NCI-H2196 (cell line): ENCODE data around the gene GPR3.

Experiments used
- DNase-seq: peaks from one replicate; lab custom pipeline; 2025; ENCODE audit not compliant: unreplicated experiment; lab: John Stamatoyannopoulos, UW

The GPR3 gene, protein sequence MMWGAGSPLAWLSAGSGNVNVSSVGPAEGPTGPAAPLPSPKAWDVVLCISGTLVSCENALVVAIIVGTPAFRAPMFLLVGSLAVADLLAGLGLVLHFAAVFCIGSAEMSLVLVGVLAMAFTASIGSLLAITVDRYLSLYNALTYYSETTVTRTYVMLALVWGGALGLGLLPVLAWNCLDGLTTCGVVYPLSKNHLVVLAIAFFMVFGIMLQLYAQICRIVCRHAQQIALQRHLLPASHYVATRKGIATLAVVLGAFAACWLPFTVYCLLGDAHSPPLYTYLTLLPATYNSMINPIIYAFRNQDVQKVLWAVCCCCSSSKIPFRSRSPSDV

DNA sequence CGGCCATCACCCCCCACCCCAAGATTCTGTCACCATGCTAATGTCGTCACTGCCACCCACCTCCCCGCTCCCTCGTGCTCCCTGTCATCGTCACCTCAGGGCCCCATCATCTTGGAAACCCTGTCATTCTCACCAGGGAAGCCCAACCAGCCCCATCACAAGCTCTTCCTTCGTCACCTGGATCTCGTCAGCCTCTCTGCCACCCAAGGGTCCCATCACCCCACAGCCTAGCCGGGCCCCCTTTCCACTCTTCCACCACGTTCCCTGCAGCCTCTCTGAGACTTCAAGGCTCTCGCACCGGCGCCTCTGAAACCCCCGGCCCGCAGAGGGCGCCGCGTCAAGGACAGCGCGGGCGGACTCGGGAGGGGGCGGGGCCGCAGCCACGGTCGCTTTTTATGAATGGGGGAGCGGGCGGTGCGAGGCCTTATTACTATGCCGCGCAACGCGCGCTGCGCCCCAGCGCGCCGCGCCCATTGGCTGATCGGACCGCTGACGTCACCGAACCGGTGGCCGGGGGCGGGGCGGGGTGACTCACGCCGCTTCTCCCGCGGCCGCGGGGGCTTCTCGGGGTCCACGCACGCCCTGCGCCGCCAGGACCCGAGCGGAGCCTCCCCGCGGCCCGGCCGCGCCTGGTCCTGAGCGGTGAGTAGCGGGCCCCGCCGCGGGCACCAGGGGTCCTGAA is at the start of gene GPR3:
Gene GPR3, plus strand, starts transcription at position 527 of the 682 bp plus-strand sequence. CDS start 1,177 bp downstream, outside the sequence.
- peak; percentile 94 for DNase-seq

DNA sequence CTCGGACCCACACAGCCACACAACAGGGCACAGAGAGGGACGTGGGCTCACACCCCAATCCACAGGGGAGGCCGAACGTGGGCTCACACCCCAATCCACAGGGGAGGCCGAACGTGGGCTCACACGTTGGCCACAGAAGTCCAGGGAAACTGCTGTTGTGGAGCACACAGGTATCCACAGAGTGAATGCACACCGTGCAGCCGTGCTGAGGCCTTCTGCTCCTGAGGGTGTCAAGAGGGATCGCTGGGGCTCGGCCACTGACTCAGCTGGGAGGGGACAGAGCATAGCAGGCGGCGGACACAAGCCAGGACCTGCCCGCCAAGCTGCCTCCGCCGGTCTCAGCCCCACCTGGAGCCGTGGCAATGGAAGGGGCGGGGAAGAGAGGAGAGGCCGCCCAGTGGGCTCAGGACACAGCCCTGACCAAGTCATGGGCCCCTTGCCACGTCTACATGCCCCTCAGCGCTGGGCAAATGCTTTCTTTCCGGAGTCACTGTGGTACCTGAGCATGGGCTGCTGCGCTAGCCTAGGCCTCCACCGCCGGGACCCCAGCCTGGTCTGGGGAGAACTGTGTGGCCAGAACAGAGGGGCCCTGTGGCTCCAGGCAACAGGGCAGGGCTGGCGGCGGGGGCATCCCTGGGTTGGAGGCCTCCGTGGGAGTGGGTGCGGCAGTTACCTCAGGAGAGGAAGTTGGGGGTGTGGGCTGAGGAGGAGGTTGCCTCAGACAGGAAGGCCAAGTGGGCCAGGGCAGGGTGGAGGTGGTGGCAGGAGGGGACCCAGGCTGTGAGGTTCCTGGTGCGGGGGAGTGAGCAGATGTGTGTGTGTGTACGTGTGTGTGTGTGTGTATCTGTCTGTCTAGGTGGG is 49.4 kb upstream of the GPR3 start:
- DNase-seq, result peak; percentile 77

DNA sequence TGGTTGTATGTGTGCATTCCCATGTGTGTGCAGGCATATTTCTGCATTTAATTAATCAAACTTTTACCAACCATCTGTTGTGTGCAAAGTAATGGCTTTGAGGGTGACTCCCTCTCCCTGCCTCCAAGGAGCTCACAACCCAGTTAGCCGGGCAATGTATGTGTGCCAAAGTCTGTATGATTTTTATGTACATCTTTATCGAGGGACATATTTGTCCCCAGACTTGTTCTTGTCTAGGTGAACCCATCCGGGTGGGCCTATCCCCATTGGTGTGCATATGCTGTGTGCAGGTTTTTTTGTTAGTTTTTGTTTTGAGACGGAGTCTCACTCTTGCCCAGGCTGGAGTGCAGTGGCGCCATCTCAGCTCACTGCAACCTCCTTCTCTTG is 48.8 kb upstream of the GPR3 start:
- DNase-seq, result no peak

DNA sequence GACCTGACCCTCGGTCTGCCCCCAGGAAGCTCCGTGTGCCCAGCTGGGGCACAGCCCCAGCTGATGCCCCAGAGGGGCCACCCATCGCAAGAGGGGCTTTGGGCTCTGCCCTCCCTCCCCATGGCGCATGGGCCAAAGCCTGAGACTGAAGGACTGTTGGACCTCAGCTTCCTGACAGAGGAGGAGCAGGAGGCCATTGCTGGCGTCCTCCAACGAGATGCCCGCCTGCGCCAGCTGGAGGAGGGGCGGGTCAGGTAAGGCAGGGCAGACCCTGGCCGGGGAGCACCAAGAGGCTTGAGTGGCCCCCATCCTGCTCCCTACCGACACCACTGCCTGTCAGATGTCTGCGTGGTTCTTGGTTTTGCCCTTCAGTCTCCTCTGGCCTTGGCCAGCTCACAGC is 47.1 kb upstream of the GPR3 start:
- no peak for DNase-seq

DNA sequence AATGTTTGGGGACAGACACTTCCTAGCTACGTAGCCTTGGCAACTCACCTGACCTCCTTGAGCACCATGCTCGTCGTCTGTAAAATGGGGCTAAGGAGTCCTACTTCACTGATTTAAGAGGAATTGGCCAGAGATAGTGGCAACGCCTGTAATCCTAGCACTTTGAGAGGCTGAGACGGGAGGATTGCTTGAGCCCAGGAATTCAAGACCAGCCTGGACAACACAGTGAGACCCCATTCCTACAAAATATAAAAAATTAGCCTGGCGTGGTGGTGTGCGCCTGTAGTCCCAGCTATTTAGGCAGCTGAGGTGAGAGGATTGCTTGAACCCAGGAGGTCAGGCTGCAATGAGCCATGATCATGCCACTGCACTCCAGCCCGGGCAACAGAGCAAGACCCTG is 46.1 kb upstream of the GPR3 start:
- DNase-seq, result no peak

DNA sequence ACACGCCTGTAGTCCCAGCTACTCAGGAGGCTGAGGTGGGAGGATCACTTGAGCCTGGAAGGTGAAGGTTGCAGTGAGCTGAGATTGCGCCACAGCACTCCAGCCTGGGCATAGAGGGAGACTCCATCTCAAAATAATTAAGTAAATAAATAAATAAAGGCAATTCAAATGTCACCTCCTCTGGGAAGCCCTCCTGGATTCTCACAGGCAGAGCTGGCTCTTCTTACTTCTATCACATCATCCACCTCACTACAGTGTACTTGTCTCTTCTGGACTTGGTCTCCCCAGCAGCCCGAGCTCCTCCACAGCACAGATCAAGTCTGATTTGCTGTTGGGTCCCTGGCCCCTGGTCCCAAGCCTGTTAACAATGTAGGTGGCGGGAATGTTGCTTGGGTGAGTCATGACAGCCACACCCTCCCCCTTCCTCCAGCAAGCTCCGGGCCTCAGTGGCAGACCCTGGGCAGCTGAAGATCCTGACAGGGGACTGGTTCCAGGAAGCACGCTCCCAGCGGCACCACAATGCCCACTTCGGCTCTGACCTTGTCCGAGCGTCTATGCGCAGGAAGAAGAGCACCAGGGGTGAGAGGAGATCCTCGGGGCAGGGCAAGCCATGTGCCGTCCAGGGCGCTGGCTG is 45.3 kb upstream of the GPR3 start:
- no peak for DNase-seq

DNA sequence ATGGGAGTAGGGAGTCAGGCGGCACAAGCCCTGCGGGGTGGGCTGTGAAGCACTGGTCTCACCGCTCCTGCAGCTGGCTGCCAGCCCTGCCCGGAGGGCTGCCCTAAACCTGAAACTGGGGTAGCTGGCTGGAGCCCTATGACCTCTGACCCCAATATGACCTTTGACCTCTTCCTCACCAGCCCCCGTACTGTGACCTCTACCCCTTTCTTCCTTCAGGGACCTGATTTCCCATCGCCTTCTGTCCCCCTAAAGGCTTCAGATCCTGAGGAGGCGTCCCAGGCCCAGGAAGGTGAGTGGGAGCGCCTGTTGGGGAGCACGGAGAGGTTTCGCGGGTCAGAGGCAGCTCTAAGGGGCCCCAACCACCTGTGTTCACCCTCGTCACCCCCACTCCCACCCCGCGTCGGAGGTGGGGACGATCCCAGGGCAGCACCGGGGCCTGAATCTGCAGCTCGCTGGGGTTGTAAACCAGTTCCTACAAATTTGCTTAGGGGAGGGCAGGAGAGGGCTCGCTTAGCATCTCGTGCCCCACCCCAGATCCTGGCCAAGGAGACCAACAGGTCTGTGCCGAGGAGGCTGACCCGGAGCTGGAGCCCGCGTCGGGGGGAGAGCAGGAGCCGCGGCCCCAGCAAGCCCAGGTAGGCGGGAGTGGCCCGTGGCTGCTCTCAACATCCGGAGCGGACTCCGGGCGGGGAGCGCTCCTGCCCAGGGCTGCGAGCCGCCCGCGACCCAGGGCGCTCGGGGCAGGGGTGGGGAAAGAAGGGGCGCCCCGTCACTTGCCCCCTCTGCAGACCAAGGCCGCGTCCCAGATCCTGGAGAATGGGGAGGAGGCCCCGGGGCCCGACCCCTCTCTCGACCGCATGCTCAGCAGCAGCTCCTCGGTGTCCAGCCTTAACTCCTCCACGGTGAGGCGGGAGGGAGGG is 43.3 kb upstream of the GPR3 start:
- DNase-seq, result peak; percentile 88

DNA sequence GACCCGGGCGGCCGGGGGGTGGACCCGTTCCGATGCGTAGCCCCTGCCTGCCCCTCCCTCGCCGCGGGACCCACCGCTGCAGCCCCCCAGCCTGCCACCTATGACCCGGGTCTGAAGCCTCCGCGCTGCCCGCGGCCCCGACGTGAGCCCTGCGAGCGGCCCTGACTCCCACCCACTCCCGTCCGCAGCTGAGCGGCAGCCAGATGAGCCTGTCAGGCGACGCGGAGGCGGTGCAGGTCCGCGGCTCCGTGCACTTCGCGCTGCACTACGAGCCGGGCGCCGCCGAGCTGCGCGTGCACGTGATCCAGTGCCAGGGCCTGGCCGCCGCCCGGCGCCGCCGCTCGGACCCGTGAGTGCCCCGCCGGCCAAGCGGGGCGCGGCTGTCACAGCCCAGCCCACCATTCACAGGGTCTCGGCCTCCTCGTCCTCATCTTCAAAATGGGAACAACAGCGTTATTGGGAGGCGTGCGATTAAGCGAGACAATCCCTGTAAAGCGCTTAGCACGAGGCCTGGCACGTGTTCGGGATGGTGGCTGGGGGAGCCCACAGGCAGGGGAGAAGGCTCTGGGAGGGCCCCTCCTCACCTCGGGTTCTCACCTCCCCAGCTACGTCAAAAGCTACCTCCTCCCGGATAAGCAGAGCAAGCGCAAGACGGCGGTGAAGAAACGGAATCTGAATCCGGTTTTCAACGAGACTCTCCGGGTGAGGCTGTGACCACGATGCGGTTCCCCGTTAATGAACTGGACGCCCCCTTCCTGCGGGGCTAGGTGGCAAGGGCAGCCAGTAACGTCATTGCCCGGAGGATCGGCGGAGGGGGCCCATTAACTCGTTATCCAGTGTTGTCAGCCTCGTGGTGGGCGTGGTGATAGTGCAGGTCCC is 42.4 kb upstream of the GPR3 start:
- peak; percentile 92 for DNase-seq

DNA sequence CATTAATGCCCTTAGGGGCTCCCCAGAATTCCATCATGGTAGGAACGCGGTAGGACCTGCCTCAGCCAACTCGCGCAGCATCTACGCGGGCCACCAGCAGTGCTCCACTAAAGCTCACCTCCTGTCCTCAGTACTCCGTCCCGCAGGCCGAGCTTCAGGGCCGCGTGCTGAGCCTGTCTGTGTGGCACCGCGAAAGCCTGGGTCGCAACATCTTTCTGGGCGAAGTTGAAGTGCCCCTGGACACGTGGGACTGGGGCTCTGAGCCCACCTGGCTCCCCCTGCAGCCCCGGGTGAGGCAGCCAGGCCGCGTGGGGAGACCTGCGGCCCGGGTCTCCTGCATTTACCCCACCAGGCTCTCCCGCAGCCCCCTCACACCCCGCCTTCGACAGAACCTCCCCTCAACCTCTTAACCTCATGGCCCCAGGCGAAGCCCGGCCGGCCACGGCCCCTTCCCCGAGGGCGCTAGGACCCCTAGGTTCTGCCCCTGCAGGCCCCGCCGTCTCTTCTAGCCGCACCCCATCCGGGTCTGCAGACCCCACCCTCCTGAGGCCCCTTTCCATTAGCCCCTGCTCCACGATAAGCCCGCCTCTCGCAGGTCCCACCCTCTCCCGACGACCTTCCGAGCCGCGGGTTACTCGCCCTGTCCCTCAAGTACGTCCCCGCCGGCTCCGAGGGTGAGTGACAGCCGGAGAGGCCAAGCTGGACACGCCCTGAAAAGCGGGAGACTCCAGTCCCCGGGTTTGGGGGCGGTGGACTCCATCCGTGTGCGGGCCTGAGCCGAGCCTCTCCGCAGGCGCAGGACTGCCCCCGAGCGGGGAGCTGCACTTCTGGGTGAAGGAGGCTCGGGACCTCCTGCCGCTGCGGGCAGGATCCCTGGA is 41.5 kb upstream of the GPR3 start:
- DNase-seq, result no peak

DNA sequence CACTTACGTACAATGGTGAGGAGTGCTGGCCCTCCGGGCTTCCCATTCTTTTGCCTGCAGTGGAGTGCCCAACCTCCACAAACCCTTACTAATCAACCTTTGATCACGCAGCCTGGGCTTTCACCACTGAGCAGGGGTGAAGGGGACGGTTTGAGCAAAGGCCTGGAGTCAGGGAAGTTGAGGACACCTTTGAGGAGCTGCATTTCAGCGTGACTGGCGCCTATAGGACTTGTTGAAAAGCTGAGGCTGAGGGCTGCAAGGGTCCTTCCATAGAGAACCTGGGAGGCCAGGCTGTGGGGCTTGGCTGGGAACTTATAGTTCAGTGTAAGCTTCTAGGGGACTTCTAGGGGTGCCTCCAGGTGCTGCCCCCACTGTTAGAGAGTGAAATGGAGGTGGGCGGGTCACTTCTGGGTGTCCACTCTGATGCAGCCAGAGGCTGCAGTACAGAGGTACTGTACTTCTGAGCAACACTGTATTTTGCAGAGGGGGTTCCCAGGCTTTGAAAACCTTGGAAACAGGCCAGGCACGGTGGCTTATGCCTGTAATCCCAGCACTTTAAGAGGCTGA is 40.8 kb upstream of the GPR3 start:
- no peak for DNase-seq

DNA sequence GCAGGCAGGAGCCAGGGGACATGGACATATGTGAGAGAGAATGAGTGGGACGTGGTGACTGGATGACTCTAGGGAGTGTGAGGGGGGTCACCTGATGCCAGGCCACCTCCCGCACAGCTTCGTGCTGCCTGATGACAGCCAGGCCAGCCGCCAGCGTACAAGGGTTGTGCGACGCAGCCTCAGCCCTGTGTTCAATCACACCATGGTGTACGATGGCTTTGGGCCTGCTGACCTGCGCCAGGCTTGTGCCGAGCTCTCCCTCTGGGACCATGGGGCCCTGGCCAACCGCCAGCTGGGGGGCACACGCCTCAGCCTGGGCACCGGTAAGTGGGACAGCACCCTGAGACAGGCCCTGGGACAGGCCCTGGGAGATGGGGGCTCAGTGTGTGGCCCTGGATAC is 39.3 kb upstream of the GPR3 start:
- DNase-seq, result no peak

DNA sequence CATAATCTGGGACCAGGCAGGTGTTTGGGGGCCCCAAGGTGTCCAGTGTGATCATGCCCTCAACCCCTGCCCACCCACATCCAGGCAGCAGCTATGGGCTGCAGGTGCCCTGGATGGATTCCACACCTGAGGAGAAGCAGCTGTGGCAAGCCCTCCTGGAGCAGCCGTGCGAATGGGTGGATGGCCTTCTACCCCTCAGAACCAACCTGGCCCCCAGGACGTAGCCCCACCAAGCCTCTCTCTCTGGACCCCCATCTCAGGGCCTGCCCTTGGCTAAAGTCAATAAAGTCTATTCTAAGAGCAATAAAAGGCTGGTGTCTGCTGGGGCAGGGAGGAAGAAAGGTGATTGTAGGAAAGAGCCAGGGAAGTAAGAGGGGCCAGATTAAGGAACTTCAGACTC is 38.8 kb upstream of the GPR3 start:
- DNase-seq, result no peak

DNA sequence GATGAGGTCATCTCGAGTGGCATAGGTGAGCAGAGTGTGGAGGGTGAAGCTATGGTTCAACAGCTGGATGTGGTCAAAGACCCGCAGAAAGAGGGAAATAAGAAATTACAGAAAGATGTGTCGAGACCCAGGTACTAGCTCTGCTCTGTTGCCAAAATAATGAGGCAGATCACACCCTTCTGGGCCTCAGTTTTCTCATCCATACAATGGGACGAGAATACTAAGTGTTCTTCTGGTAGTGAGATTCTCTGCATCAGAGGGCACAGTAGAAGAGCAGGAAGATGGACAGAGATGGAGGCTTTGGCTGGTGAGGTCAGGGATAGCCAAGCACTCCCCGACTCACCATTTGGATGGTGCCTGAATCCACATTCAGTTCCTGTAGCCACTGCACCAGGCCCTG is 36.7 kb upstream of the GPR3 start:
- no peak for DNase-seq

DNA sequence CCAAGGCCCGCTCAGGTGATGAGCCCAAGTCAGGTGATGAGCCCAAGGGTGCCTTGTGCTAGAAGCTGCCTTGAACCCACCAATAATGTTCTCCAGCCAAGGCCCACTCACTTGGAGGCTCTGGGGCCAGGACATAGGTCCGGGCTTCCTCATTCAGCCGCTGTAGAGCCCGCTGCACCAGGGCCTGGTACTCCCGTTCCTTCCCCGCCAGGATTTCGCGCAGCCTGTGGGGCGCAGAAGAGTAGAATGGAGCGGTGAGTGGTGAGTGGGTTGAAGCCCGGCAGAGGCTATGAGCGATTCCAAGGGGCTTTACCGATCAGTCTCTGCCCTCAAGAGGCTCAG is 36.2 kb upstream of the GPR3 start:
- DNase-seq, result no peak

DNA sequence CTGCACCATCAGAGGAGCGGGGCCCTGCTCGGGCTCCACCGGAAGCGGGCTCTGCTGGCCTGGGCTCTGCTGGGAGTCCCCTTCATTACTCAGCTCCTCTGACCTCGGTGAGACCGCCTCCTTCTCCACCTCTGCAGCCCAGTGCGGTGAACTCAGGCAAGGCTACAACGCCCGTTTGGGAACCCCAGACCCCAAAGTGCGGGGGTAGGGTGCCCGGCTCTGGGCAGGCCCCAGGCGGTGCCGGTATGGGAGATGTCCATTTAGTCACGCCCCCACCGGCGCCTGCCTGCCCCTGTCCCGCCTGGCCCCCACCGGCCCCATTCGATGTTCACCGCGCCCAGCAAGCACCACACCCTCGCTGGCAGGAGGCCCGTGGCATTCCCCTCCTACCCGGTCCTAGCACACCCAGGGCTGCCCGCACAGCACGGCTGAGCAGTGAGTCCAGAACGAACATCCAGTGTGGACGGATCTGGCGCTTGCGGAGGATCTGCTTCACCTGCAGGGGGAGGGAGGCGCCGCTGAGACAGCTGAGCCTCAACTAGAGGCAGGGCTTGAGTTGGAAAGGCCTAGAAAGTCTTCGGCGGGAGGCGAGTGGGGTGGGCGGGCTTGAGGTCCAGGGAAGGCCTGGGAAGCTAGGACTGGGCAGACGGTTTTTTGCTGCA is 35.7 kb upstream of the GPR3 start:
- no peak for DNase-seq

DNA sequence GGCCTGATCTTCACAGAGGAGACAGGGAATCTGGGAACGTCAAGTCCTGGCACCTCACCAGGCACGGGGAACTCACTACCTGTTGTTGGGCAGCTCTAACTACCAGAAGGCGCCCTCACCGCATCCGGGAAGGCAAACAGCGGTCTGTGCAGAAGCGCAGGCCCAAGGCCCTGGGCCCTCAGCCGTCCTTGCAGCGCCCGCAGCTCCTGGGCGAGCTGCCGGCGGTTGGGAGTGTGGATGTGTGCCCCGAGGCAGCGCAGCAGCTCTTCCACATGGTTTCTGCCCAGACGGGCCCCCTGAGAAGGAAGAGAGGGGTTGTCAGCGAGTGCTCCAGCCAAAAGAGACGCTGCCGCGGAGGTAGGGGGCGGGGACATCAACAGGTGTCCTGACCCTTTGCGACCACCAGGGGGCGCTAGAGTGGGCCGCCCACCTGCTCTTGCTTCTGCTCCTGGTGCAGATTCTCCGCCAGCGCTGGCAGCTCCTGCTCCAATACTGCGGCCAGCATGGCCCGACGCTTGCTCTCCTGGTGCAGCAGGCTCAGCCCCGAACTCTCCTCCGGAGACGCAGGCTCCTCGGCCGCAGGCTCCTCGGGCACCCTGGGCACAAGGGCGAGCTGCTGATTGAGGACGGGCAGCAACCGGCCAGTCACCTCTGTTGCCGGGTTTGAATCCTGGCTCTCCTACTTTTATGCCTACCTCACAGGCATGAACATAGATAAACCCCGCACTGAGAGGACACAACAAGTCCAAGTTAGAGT is 35.0 kb upstream of the GPR3 start:
- DNase-seq, result peak; percentile 28
